Suprapubic skin (tissue), 4 donors: Measurements from ENCODE around the gene MTA3. TPM values are rescaled to one million over a fixed set of nuclear protein-coding genes. Genes with fewer than 3 reads are reported as not detected.

ENCODE experiments used
- DNase-seq, 2 donors: peaks; one replicate each; pipeline ENCODE4 v3.0.0-alpha.2; 2019; ENCODE audit warnings: low spot score in 2 of 2
- H3K27ac ChIP-seq: fragments of 200-600 bp; sonication (generic); one replicate; pipeline ENCODE4 v1.5.1; 2019
- H3K27me3 ChIP-seq: fragments of 200-600 bp; sonication (generic); one replicate; pipeline ENCODE4 v1.5.1; 2019
- H3K36me3 ChIP-seq: fragments of 200-600 bp; sonication (generic); one replicate; pipeline ENCODE4 v1.5.1; 2019
- H3K4me1 ChIP-seq: fragments of 200-600 bp; sonication (generic); one replicate; pipeline ENCODE4 v1.5.1; 2019
- H3K4me3 ChIP-seq: fragments of 200-600 bp; sonication (generic); one replicate; pipeline ENCODE4 v1.5.1; 2019; ENCODE audit warnings: mild to moderate bottlenecking
- H3K9me3 ChIP-seq: fragments of 200-600 bp; sonication (generic); one replicate; pipeline ENCODE4 v1.5.1; 2019
- CTCF ChIP-seq, 2 donors: fragments of 200-600 bp in 1 of 2; fragments of 450-650 bp in 1 of 2; sonication (generic) in 1 of 2; IDR thresholded peaks; one replicate each; pipeline ENCODE4 v1.5.1; 2016 to 2019; ENCODE audit warnings: antibody characterized with exemption in 2 of 2, mild to moderate bottlenecking in 1 of 2, moderate library complexity in 1 of 2
- EP300 ChIP-seq: sonication (generic); formaldehyde crosslinking; IDR thresholded peaks from one replicate; pipeline ENCODE4 v1.6.1; 2017; ENCODE audit warnings: antibody characterized with exemption
- POLR2A ChIP-seq, 2 donors: fragments of 450-650 bp; IDR thresholded peaks; one replicate each; pipeline ENCODE4 v1.6.1; 2017; ENCODE audit warnings: antibody characterized with exemption in 2 of 2, mild to moderate bottlenecking in 2 of 2, moderate library complexity in 2 of 2
- POLR2AphosphoS5 ChIP-seq, 3 donors: sonication (generic); formaldehyde crosslinking; IDR thresholded peaks; one replicate each; pipeline ENCODE4 v1.6.1; 2017; ENCODE audit warnings: antibody characterized with exemption in 3 of 3
- WGBS: methylation state at CpG from one replicate; pipeline ENCODE4 v1.1.5; 2018; 5-methylcytosine and 5-hydroxymethylcytosine counted together
- total RNA-seq, 4 donors: library from RNA; depleted of rRNA; stranded (reverse); fragments of >200 nt; gene quantifications; one replicate each; pipeline ENCODE4 v1.1.0, GENCODE V29; 2016

MTA3 gene
- total RNA-seq, 4 donors from 2014 or later = 29.6 to 81.9 (median 30.3) TPM

DNA sequence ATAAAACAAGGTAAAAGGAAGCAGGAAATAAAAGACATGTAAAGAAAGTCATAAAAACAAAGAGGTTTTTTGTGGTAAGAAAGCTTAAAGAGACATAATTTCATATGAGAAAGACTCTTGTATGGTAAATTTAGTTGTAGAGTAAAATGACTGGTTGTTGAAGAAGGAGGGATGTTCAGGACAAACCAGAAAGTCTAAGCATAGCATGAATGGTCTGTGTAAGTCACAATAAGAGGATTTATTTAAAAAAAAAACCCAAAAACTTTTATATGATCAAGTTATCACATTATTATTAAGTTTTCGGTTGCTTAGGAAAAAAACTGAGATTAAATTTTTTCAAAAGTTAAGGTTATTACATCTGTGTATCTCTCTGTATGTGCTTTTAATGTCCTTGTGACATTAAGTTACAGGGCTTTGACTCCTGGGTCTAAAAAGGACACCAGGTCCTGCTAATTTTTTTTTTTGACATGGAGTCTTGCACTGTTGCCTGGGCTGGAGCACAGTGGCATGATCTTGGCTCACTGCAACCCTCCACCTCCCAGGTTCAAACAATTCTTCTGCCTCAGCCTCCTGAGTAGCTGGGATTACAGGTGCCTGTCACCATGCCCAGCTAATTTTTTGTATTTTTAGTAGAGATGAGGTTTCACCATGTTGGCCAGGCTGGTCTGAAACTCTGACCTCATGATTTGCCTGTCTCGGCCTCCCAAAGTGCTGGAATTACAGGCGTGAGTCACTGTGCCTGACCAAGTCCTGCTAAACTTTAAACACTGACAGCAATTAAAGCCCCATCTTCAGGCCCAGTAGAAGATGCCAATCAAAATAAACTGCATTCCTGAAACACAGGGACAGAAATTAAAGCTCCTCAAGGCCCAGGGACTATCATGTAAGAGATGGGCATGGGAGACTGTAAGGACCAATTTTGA is 209.7 kb downstream of the MTA3 start:
- 88% methylated on average over 3 of the region's 3 CpGs for WGBS
- no peaks in the 10 kb centered on the region for H3K27me3 ChIP-seq
- no peak for DNase-seq
- H3K4me1 ChIP-seq = no peaks in the 10 kb centered on the region
- H3K27ac ChIP-seq = no peak overlapping the region
- H3K4me3 ChIP-seq = no peak overlapping the region
- H3K36me3 ChIP-seq = no peaks in the 10 kb centered on the region
- no peaks in the 10 kb centered on the region for H3K9me3 ChIP-seq
- TF ChIP-seq POLR2AphosphoS5 (IDR thresholded peaks at IDR 0.05) = no peak
- no peak for TF ChIP-seq EP300
- no peak for TF ChIP-seq POLR2A (IDR thresholded peaks at IDR 0.05)
- no peak for TF ChIP-seq CTCF (IDR thresholded peaks at IDR 0.05)

- no peak for DNase-seq
- 100% methylated on average over 1 of the region's 1 CpG for WGBS
- Histone ChIP-seq H3K4me1 (no peaks in the 10 kb centered on the region), H3K27me3 (no peaks in the 10 kb centered on the region), H3K27ac (no peak overlapping the region), H3K9me3 (no peaks in the 10 kb centered on the region), H3K36me3 (peaks cover 6% of the 10 kb centered on the region), H3K4me3 (no peak overlapping the region)
- TF ChIP-seq POLR2AphosphoS5 (IDR thresholded peaks at IDR 0.05) (no peak), CTCF (IDR thresholded peaks at IDR 0.05) (no peak), EP300 (no peak), POLR2A (IDR thresholded peaks at IDR 0.05) (no peak)
Measured at GRCh38 chr2:42781181-42781580, 212.7 kb downstream of the MTA3 start.

GRCh38 chr2:42783511-42783910 is 215.1 kb downstream of the MTA3 start:
- DNase-seq = no peak
- TF ChIP-seq POLR2A (IDR thresholded peaks at IDR 0.05) (no peak), EP300 (no peak), POLR2AphosphoS5 (IDR thresholded peaks at IDR 0.05) (no peak), CTCF (IDR thresholded peaks at IDR 0.05) (no peak)
- H3K4me1 ChIP-seq = no peaks in the 10 kb centered on the region
- H3K27me3 ChIP-seq = no peaks in the 10 kb centered on the region
- peaks cover 10% of the 10 kb centered on the region for H3K36me3 ChIP-seq
- H3K9me3 ChIP-seq = no peaks in the 10 kb centered on the region
- WGBS = 83% methylated on average over 9 of the region's 9 CpGs
- no peak overlapping the region for H3K4me3 ChIP-seq
- H3K27ac ChIP-seq = no peak overlapping the region

DNA sequence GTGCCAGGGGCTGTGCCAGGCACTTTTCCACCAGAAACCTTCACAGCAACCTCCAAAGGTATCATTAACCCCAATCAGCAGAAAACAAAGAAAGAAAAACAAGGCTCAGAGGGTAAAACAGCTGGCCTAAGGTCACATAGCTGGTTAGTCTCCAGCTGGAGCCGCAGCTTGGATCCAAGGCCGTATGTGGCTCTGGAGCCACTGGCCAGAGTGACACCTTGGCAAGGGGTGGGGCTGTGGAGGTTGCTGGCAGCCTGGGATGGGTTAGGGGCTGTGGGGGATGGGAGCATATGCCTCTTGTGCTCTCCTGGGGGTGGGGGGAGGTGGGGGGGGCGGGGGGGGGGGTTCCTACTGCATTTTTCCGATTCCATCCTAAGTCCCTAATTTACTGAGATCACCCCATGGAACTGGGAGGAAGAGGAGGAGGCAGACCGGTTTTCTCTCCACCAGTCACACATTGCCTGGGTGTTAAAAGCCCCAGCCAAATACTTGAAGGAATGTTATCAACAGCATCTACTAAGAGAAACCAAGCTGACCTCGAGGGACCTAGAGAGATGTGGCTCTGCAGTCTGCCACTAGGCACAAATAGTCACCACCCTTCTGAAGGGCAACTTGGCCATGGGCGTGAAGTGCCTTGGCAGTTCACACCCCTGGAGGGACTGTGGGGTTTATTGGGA is 215.9 kb downstream of the MTA3 start:
- no peaks in the 10 kb centered on the region for H3K4me1 ChIP-seq
- WGBS = 88% methylated on average over 3 of the region's 7 CpGs
- no peak overlapping the region for H3K27ac ChIP-seq
- peaks cover 10% of the 10 kb centered on the region for H3K36me3 ChIP-seq
- no peak for DNase-seq
- TF ChIP-seq POLR2A (IDR thresholded peaks at IDR 0.05) (no peak), POLR2AphosphoS5 (IDR thresholded peaks at IDR 0.05) (no peak), CTCF (IDR thresholded peaks at IDR 0.05) (no peak), EP300 (no peak)
- no peaks in the 10 kb centered on the region for H3K9me3 ChIP-seq
- H3K27me3 ChIP-seq = no peaks in the 10 kb centered on the region
- H3K4me3 ChIP-seq = no peak overlapping the region
